C4-2B (cell line): ENCODE results near the gene RBBP8NL.

Experiments used
- H3K27ac ChIP-seq: fragments of 450-650 bp; 2 replicates; pipeline ENCODE4 v1.5.1; 2017
- ZFX ChIP-seq: fragments of 450-650 bp; IDR thresholded peaks from 2 replicates; pipeline ENCODE4 v1.6.1; 2017
- TF ChIP-seq, protein P1 (sequence below): fragments of 450-650 bp; conservative IDR thresholded peaks from 2 replicates; pipeline ENCODE4 v1.5.1; 2017; ENCODE audit warnings: mild to moderate bottlenecking

The RBBP8NL gene

DNA sequence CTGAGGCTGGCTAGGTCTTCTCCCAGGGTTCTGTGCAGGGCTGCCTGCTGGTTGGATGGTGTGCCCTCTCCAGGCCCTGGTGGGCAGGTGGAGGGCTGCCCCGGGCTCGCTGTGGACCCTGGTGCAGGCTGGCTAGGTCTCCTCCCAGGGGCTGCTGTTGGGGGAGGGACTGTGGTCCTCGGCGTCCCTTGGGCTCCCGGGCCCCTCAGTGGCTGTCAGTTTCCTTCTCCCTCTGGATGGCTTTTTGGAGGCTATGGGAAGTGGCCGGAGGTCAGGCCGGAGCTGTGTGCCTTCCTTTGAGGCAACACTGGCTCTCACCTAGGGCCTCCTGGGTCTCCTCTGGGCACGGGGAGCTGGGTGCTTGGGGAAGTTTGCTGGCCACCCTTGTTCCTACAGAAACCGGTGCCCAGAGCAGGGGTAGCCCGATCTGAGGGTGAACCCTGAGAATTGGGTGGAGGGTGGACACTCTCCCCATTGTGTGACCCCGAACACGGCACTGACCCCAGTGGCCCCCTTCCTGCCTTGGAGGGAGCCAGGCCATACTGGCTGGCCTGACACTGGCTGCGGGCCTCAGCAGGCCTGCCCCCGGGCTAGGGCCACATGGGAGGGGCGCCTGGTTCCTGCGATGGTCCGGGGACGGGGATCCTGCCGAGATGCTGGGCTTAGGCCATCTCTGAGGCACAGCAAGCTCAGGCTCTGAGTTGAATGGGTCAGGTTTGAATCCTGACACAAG, 16.4 kb downstream of the RBBP8NL start:
- H3K27ac ChIP-seq: peak overlapping the region; percentile 44
- no peak for TF ChIP-seq ZFX
- TF ChIP-seq, protein P1, sequence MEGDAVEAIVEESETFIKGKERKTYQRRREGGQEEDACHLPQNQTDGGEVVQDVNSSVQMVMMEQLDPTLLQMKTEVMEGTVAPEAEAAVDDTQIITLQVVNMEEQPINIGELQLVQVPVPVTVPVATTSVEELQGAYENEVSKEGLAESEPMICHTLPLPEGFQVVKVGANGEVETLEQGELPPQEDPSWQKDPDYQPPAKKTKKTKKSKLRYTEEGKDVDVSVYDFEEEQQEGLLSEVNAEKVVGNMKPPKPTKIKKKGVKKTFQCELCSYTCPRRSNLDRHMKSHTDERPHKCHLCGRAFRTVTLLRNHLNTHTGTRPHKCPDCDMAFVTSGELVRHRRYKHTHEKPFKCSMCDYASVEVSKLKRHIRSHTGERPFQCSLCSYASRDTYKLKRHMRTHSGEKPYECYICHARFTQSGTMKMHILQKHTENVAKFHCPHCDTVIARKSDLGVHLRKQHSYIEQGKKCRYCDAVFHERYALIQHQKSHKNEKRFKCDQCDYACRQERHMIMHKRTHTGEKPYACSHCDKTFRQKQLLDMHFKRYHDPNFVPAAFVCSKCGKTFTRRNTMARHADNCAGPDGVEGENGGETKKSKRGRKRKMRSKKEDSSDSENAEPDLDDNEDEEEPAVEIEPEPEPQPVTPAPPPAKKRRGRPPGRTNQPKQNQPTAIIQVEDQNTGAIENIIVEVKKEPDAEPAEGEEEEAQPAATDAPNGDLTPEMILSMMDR: no peak

DNA sequence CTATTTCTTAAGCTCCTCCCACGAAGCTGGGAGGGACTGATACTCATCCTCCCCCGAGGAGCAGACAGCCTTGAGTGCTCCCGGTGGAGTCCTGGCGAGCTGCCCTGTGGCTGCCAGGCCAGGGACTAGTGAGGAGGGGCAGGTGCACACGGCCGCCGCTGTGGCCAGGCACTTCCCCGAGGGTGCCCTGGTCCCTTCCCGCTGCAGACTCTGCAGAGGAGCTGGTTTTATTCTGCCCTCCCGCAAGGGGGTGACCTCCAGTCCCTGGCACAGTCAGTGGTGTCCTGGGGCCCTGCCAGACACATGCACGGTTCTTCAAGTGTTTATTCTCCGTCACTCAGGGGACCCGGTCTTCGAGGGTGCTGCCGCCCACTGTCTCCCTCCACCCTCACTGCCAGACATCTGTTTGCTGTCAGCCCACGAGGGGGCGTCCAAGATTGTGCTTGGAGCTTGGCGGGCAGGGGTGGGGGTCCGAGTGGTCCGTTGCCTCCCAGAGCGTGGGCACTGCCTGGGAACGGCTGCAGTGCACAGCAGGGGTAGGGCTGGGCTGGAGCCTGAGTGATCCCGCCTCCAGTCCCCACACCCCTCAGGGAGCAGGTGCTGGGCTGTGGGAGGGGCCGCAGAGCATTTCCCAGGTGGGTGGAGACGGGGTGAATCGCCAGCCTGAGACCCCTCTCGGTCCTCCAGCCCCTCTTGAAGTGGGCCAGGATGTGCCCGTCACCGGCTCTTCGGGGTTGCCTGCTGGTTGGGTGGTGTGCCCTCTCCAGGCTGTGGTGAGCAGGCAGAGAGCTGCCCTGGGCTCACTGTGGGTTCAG, 17.2 kb downstream of the RBBP8NL start:
- H3K27ac ChIP-seq: peak overlapping the region; percentile 44
- TF ChIP-seq, protein P1: peak; percentile 78
- TF ChIP-seq ZFX: no peak

DNA sequence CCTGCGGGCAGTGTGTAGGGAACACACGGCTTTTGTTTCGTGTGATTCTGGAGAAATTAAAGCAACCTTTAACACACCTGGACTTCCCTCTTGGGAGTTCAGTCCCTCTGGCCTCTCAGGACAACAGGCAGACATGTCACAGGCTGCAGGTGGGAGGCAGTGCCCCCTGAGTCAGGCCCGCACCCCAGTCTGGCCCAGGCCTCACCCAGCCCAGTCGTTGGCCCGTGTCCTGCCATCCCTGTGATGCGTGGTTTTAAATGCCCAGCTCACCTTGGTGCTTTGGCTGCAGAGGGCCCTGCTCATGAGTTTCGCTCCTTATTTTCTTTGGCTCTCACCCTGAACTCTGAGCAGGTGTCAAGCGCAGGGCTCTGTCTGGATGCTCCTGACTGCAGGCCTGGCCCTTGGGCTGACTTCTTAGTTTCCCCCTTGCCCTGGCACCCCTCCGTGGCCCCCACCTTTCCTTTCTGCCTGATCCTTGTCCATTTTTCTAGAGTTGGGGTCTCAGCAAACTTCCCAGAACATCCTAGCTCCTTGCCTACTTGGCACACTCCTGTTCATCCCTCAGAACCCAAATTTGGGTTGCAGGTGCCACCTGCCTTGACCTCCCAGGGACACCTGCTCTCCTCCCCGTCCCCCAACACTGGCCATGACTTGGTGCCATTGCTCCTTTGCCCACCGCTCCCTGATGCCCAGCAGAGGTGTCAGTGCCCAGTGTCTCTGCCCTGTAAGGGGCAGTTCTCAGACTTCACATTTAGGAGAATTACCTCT, 18.1 kb downstream of the RBBP8NL start:
- peak overlapping the region; percentile 44 for H3K27ac ChIP-seq
- TF ChIP-seq, protein P1: no peak
- TF ChIP-seq ZFX: no peak

DNA sequence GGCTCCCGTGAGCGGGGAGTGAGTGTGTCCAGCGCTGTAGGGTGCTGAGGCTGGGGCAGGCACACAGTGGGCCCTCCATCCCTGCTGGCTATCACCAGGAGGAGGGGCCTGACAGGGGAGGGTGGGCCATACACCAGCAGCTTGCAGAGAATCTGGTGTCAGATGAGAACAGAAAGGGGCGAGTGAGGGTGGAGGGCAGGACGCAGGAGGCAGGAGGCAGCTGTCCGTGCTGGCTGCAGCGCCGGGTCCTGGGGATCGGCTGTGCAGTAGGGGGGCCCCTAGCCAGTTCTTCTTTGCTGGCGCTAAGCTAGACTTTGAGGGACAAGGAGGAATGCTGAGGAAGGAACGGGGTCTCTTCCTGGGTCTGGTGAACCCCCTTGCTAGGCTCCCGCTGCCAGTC, 18.7 kb downstream of the RBBP8NL start:
- no peak for TF ChIP-seq ZFX
- TF ChIP-seq, protein P1: no peak
- H3K27ac ChIP-seq: no peak overlapping the region; the same call in 1 of the 2 replicates

DNA sequence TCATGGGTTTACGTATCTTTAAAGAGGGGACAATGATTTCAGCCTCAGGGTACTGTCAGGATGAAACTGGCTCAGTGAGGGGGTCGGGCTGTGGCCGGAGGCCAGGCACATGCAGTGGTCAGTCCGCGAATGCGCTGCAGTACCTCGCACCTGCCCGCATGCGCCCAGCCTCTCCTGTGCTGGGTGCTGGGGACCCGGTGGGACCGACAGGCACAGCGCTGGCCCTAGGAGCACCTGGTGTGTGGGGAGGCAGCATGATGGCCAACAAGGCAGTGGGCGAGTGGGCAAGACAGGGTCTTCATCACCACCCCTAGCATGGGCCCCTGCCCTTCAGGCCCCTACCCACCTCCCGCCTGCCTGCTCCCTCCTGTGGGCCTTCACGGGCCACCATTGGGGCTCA, 19.3 kb downstream of the RBBP8NL start:
- TF ChIP-seq ZFX: no peak
- TF ChIP-seq, protein P1: no peak
- peak overlapping the region; percentile 83 for H3K27ac ChIP-seq

DNA sequence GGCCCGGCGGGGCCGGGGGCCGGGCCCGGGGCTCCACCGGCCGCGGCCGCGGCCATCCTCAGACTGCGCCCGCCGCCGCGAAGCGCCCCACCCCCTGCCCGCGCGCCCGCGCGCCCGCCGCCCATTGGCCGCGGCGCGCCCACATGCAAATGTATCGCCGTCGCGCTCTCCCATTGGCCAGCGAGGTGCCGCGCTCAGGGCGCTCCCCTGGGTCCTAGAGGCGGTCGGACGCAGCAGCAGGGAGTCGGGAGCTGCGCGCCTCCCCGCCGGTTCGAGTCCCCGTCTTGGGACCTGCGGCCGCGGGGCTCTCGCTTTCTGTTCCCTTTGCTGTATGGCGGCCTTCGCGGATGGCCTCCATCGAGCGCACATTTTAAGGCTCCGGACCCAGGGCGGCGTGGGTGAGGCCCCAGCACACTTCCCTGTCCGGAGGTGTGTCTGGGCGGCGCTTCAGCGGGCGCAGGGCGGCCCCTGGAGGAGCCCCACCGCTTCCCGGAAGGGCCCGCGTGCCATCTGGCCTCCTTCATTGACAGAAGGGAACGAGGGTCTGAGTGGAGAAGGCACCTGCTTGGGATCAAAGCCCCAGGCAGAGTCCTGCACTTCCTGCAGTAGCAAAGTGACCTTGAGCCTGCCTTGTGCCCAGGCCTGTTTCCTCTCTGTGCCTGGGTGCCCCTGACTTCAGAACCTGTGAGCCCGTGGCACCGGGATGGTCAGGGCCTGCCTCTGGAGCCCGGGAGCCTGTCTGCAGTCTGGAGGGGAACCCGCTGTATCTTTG, 19.9 kb downstream of the RBBP8NL start, which contains the start of gene CABLES2:
CABLES2 (minus strand) TSS at position 65 of the 772 bp plus-strand sequence; CDS start at position 56, 9 bp downstream.
- no peak for TF ChIP-seq ZFX
- TF ChIP-seq, protein P1: no peak; the same call in 1 of the 2 replicates
- H3K27ac ChIP-seq: peak within 1 kb of the TSS; percentile 83
